HG03139 (cell line): Measurements from ENCODE around the gene CHMP5.
A peak's percentile ranks its signal among the peaks of the same experiment; 100 is the strongest.

Source experiments
- ATAC-seq: cut with Tn5 transposase; IDR thresholded peaks from one replicate; pipeline ENCODE4 v1.9.1; 2021; ENCODE audit not compliant: unreplicated experiment

The CHMP5 gene

DNA sequence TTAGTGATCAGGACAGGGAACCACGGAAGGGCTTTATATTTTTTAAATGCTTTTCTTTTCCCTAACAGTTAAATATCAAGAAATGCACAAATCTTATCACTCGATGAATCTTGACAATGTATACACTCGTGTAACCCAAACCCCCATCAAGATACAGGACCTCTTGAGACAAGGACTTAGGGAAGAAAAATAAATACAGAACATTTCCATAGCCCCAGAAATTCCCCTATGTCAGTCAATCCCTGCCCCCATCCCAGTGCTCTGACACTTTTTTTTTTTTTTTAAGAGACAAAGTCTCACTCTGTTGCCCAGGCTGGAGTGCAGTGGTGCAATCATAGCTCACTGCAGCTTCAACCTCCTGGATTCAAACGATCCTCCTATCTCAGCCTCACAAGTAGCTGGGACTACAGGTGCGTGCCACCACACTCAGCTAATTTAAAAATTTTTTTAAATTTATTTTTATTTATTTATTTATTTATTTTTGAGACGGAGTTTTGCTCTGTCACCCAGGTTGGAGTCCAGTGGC lies 22.2 kb upstream of the CHMP5 start:
- no peak for ATAC-seq

DNA sequence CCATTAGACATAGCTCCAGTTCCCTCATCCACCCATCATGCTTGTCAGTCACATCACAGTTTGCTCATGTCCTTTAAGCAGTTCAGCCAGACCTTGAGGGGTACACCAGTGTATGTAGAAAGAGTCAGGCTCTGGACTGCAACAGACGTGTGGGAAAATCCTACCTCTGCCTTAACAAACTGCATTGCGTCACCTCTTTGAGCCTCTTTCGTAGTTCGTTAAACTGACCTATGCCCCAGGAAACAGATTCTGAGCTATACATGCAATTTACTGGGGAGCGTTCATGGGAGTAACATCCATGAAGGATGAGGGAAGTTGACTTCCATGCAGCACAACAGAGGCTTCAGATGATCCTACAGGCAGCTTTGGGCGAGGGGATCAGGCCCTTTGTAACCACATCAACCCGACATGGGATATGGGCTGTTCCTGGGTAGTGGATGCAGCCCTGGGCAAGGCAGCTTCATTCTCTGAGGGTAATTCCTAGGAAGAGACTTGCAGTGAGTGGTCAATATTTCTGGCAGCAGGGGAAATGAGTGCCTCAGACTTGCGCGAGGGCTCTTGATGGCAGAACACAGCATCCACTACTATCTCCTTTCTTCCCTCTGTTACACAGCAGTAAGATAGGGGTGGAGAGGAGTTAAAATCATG lies 20.6 kb upstream of the CHMP5 start:
- no peak for ATAC-seq

DNA sequence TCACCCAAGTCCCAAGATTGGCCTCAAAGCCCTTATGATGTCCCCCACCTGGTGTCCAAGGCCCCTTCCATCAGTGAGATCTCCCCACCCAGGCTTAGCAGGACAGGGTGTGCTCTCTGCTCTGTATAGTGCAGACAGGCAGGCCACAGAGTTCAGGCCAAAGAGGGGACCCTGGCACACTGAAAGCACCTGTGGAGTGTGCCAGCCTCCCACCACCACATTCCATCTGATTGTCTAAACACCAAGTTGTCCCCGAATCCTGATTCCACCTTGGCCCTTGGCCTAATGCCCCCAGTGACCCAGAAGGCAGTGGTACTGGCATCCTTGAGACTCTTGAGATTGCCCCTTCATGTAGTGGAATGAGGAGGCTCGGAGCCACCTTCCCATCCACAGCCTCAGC lies 19.5 kb upstream of the CHMP5 start:
- ATAC-seq: no peak

DNA sequence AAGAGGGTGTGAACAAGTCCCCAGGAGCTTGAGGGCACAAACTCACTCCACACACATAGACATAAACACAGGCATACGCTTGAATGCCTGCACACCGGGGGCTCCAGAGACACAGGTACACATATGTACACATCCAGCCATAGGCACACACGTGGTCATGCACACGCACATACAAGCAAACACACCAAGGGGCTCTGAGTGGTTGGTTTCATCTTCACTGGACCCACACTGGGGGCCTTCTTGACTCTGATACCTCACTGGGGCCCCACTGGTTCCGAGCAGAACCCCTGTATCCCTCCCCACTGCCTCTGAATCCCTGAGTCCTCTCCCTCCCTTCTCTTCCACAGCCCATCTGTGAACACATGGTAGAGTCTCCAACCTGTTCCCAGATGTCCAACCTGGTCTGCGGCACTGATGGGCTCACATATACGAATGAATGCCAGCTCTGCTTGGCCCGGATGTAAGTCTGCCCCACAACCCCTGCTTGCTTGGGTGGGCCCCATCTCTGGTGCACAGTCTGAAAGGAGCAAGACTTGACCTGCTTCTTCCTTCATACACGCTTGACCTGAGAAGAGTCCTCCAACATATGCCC lies 18.5 kb upstream of the CHMP5 start:
- ATAC-seq: no peak

DNA sequence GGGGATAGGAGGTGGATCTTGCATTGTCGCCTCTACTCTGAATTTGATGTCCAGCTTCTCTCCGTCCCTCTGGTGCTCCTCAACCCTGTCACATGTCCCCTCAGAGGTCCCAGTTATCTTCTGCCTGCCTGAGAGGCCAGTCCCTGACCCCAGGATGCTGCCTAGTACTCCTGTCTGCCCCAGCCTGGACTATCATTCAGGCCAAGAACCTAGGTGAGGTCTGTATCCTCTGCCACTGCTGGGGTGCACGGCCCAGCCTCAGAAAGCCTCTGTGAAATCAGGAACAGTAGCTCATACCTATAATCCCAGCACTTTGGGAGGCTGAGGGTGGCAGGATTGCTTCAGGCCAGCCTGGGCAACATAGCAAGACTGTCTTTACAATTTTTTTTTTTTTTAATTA lies 16.2 kb upstream of the CHMP5 start:
- ATAC-seq: no peak

DNA sequence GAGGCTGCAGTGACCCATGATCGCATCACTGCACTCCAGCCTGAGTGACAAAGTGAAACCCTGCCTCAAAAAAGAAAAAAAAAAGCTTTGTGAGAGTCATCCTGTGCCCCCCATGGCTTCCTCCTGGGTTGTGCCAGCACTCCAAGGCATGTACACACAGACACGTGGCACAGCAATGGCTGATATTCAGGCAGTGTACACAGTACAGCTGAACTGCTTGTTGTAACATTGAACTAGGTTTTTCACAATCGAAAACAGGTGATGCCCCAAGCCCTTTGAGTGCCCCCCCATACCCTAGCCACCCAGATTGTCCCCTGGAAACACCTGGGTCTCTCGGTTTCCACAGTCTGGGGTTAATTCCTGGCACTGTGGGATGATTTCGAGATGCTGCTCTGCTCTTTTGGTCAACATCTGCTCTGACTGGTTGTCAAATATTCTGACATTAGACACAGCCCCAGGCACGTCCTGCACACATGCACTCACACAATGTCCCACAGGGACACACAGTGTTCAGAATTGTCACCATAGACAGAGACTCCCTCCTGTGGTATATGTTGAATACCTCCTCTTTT lies 15.7 kb upstream of the CHMP5 start:
- no peak for ATAC-seq

DNA sequence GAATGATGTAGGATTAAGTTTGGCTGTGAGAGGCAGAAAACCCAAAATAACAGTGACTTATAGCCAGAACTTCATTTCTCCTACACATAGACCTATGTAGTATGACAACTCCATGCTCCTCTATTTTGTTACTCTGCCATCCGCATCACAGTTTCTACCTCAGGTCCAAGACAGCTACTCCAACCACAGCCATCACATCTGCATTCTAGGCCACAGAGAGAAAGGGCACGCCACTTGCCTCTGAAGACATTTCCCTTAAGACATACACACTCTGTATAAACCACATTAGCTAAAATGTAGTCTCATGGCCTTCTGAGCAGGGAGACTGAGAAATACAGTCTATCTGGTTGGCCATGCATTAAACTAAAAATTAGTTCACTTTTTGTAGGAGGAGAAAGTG lies 14.9 kb upstream of the CHMP5 start:
- ATAC-seq: no peak

DNA sequence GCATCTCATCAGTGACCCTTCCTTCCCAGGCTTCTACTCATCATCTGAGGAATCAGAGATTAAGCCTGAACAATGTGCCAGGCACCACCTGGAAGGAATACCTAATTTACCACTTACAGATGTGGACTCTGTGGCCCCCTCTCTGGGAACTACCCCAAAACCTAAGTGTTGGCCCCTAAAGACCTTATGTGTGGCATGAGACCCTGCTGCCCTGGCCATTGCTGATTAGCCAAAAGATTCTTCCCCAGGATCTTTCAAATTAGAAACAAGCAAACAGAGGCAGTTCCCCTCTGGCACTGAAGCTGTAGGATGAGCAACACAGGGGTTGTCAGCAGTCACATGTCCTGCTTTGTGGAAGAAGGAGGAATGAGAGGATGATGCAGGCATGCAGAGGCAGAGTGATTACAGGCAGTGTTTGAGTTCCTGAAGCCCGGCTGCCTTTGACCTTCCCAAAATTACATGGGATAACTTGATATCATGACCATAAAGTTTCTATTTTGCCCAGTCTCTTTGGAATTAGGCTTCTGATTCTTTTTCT lies 14.3 kb upstream of the CHMP5 start:
- no peak for ATAC-seq

DNA sequence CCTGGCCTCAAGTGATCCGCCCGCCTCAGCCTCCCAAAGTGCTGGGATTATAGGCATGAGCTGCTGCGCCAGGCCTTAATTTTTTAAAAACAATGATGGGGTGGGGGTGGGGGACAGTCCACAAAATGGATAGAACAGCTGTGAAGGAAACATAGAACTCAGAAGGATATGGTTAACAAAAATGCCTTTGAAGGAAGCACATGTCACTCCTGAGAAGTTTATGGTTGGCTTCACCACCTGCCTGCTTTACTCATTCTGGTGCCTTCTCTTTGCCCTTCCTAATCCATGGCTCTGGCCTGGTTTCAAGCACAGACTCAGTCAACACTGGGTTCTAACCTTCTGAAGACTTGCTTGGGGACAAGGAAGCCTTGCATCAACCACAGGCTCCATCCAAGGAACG lies 10.6 kb upstream of the CHMP5 start:
- no peak for ATAC-seq

DNA sequence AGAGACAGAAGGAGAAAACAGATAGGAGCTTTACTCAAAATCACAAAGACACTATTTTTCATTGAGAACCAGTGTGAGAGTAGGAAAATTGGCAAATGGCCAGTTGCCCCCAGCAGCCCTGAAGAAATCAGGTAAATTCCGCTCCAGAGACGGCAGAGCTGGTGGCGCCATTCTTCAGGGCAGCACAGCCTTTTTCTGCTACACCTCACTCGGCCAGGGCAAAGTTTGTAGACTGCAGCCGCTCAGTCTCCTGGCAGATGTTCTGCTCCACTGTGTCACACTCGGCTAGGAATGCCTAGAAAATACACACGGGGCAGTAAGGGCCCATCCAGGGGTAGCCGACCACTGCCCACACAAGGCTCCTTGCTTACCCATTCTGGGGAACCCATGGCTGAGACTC lies 9.8 kb upstream of the CHMP5 start:
- ATAC-seq: no peak

DNA sequence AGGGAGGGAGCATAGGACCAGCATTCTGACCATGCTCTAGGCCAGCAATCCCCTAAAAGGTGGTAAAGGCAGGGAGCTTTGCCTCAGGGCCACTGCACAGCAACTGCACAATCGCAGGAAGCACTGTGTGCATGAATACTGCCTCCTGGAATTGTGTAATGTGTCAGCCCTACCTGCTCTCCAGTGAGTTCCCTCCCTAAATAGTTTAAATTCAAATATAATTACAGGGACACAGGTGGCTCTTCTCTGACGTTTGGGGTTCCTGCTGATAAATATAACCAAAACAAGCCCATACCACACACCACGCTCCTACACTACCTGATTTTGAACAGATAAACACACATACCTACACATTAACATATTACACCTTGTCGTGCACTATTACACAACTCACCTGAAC lies 9.4 kb upstream of the CHMP5 start:
- ATAC-seq: no peak

DNA sequence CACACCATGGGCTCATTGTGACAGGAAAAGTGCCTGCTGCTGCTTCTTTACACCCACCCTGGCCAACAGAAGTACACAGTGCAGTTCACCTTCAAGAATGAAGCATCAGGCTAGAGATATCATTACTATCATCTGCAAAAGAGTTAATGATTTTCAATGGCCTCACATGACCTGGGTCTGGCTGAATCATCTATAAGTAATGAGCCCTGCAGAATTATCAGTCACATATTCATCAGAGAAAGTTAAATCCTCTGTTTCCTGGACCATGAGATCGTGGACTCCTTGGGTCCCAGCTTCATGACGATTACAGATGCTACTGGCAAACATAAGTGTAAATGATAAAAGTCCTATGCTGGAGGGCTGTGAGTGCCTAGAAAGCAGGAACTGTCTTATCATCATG lies 8.6 kb upstream of the CHMP5 start:
- ATAC-seq: no peak

DNA sequence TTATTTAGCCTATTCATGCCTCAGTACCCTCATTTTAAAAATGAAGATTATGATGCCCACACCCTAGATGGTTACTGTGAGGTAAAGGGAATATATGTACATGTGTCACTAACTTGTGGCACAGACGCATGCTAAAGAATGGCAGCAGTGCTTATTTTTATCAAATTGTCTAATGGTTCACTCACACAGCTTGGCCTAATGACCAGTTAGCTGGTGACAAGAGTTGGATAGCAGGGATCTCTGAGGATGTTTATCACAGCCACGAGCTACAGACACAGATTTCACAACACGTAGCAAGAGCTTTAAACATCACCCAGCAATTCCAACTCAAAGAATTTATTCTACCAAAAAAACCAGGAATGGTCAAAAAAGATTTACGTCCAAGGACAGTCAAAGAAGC lies 7.6 kb upstream of the CHMP5 start:
- no peak for ATAC-seq

DNA sequence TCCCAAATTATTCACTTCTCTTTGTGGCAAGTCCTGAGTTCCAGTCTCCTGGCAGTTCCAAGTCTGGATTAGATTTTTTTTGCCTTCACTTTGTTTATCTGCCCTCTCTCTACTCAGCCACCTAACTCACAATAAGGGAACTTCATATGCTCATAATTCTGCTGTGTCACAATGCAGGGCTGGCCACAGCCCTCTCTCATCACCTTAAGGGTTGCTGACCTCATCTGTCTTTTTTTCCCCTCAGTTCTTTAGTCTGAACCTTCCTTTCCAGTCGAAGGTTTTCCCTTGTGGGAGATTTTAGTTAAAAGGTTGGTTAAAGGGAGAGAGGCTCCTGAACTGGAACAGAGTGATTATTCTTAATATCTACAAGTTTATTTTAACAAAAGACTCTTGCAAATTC lies 4.5 kb upstream of the CHMP5 start:
- ATAC-seq: no peak

DNA sequence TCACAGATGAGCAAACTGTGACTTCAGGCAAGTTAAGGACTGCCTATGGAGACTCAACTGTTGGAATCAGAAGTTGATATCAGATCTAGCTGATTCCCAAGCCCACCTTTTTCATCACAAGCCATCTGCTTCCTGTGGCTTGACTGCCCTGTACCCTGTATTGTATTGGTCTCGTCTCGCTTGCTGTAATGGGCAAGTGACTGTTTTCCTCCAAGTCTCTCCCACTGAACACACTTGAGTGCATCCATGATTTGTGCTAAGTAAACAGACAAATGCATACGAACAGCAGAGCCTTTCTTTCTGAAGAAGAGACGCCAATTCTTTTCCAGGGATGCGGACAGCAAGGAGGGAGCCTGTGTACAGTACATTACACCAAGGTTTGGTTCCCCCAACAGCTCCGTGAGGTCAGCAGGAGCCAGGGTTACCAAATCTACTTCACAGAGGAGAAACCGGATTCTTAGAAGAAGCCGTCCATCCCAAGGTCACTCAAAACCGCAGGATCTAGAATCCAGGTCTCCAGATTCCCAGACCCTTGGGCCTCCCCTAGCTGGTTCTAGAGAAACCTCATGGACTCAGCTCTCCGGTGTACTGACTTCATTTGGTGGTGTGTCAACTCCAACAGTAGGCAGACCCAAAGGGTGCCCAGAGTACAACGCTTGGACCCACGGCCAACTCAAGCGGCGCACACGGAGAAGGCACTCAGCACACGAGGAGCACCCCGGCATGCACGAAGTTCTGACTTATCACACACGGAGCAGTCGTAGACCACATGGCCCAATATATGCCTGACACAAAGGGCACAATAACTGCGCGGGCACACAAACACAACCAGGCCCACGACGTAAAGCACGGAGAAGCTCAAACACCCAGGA lies 1.5 kb upstream of the CHMP5 start:
- ATAC-seq: no peak

DNA sequence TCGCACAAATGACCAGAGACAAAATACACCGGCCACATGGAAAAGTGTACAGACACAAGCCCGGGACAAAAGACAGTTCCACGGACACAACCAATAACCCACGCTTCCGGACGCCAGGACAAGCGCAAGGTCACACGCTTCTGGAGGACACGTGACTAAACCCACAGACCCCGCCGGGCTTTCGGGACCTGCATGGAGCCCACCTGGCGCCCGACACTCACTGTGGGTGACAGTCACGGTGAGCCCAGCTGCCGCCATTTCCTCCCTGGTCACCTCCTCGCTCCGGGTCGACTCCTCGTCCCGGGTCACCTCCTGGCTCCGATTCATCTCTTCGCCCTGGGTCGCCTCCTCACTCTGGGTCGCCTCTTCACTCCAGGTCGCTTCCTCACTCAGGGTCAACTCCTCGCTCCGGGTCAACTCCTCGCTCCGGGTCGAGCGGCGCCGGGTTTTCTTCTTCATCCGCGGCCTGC lies 811 bp upstream of the CHMP5 start:
- ATAC-seq: peak; percentile 10

DNA sequence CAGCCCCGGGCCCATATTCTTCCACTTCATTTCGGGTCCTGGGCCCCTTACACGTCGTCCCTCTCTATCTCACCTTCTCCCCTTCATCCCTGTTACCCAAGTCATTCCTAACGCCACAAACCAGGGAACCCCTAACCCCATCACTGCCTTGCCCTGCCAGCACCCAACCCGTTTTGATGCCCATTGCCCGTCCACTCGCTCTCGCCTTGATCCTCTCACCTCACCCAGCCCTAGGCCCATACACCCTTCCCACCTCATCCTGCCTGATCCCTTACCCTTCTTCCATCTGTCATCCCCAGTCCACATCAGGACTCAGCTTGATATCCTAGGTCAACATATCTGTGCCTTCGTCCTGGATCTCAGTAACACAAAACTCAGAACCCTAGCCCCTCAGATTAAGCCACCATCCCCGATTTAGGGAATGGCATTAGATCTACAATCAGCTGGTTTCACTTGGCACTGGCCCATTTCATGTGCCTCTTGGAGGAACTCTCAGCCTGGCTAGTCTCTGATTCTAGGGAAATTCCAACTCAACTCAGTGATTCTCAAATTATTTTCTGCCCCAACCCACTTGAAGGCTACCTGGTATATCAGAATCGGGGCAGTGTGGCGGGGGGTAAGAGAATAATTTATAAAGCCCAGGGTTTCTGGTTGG lies 489 bp downstream of the CHMP5 start:
- no peak for ATAC-seq

DNA sequence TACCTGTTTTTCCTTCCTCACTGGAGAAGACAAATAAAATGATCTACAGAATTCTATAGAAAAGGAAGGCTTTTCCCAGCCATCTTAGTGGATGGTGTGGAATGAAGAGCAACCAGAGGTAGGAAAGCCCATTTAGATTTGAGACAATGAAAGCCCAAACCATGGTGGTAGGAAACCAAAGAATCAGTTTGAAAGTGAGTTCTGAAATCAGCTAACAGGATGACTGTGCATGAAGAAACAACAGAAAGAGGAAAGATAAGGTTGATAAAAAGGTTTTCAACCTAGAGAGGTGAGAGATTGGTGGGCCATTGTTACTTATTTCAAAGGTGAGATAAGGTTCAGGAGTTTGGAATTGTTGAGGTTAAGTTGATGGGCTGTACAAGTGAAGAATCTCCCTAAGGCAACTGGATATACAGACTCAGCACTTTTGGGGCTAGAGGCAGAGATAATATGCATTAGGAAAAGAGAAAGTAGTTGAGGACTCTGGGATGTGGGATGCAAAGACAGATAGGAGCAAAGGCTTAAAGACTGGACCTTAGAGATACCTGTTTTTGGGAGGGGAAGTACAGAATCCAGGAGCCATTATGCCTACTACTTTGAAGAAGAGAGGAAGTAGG lies 2.4 kb downstream of the CHMP5 start:
- ATAC-seq: no peak

DNA sequence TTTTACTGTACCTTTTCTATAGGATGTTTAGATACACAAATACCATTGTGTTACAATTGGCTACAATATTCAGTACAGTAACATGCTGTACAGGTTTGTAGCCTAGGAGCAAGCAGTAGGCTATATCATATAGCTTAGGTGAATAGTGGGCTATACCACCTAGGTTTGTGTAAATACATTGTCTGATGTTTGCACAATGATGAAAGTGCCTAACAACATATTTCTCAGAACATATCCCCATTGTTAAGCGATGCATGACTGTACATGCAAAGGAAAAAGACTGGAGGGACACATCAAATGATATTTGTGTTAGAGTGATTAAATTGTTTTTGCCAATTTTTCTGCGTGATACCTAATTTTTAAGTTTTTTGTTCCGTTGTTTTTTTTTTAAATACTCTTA lies 5.3 kb downstream of the CHMP5 start:
- no peak for ATAC-seq

DNA sequence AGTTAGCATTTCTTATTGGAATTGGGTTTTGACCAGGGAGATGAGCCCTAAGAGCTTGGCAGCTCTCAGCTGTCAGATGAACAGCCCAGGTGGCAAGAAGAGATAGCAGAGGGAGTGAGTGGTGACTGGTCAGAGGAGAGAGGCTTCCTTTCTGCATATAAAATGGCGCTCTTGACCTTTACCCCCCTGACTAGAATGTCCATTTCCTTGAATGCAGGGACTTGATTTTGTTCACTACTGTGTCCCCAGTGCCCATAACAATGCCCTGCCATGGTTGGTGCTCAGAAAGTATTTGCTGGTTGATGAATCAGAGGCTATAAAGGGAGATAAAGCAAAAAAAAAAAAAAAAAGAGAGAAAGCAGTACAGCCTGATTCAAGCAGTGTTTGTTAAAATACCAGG lies 7.2 kb downstream of the CHMP5 start:
- no peak for ATAC-seq
